Measurements from ENCODE around the gene MARCKSL1. TPM values are rescaled to one million over a fixed set of nuclear protein-coding genes. Genes with fewer than 3 reads are reported as not detected.

The MARCKSL1 gene
- total RNA-seq, 1 experiment from 2014 or later, result 457 TPM

DNA sequence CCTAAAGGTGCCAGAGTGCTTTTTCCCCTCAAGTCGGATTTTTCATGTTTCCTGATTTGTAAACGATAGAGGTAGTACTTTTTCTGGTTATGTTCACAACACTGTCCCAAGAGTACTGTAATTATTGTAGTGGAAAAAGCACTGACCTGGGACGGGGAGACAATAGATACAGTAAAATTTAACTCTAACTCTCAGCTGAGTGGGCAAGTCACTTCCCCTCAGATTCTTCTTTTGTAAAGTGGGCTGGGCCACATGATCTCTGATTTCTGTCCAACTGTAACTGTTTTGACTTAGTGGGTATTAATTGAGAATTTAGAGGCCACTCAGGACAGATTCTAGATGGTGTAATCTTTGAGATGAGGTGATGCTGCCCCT is 19.1 kb downstream of the MARCKSL1 start:
- WGBS (ENCODE audit: extremely low coverage, insufficient read length, low lambda C conversion rate), result no CpG with 5 or more reads among the region's 3 CpGs

More for the DNA sequence above, 19.1 kb downstream of the MARCKSL1 start:
- H2BK12ac ChIP-seq (ENCODE audit: insufficient read length, low read depth, low read length), result no peak overlapping the region
- H3K79me2 ChIP-seq (ENCODE audit: insufficient read depth, low read length), result peaks cover 2% of the 10 kb centered on the region; the same call in 1 of the 2 replicates
- H3K9ac ChIP-seq (ENCODE audit: extremely low read depth, insufficient read length, low read length), result no peak overlapping the region
- no peak overlapping the region for H3K4ac ChIP-seq (ENCODE audit: low read depth, low read length)
- H2BK15ac ChIP-seq (ENCODE audit: low read depth, low read length), result no peak overlapping the region
- H3K4me1 Mint-ChIP-seq, result peaks cover 0 to 4% of the 10 kb centered on the region in 2 experiments; a peak in 1 of 4 replicates
- no peak overlapping the region for H3K27ac ChIP-seq (ENCODE audit: insufficient read length, low read depth, low read length)
- no peak overlapping the region for H3T11ph ChIP-seq (ENCODE audit: low read length)
- H3K79me1 ChIP-seq (ENCODE audit: insufficient read depth, low read depth, low read length, poor library complexity, severe bottlenecking), result no peaks in the 10 kb centered on the region
- no peak overlapping the region for H3K18ac ChIP-seq (ENCODE audit: insufficient read length, low read depth, low read length)
- no peaks in the 10 kb centered on the region for H4K20me1 ChIP-seq (ENCODE audit: control insufficient read depth, insufficient read depth, insufficient read length)
- H3K9me3 Mint-ChIP-seq, result no peaks in the 10 kb centered on the region
- no peak overlapping the region for H2BK20ac ChIP-seq (ENCODE audit: low read depth, low read length, poor library complexity, severe bottlenecking)
- H3K4me3 Mint-ChIP-seq, result no peak overlapping the region
- H3K4me2 ChIP-seq (ENCODE audit: insufficient read depth, insufficient read length, low read length), result no peak overlapping the region
- no peak overlapping the region for H2AK5ac ChIP-seq (ENCODE audit: insufficient read length, low read length)
- no peak overlapping the region for H3K23ac ChIP-seq (ENCODE audit: insufficient read length, low read depth, low read length)
- no peaks in the 10 kb centered on the region for H3K9me3 ChIP-seq (ENCODE audit: control insufficient read depth, low read depth, low read length)
- H4K5ac ChIP-seq (ENCODE audit: insufficient read length, low read depth, low read length), result no peak overlapping the region
- no peak for DNase-seq
- H2BK5ac ChIP-seq (ENCODE audit: insufficient read length, low read length), result no peak overlapping the region
- peaks cover 8 to 38% (median 30%) of the 10 kb centered on the region in 3 experiments; a peak in 6 of 7 replicates for H3K36me3 Mint-ChIP-seq (ENCODE audit: insufficient read depth in 1 of 3, low read depth in 3 of 3)
- TF ChIP-seq, protein P1, sequence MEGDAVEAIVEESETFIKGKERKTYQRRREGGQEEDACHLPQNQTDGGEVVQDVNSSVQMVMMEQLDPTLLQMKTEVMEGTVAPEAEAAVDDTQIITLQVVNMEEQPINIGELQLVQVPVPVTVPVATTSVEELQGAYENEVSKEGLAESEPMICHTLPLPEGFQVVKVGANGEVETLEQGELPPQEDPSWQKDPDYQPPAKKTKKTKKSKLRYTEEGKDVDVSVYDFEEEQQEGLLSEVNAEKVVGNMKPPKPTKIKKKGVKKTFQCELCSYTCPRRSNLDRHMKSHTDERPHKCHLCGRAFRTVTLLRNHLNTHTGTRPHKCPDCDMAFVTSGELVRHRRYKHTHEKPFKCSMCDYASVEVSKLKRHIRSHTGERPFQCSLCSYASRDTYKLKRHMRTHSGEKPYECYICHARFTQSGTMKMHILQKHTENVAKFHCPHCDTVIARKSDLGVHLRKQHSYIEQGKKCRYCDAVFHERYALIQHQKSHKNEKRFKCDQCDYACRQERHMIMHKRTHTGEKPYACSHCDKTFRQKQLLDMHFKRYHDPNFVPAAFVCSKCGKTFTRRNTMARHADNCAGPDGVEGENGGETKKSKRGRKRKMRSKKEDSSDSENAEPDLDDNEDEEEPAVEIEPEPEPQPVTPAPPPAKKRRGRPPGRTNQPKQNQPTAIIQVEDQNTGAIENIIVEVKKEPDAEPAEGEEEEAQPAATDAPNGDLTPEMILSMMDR (conservative IDR thresholded peaks at IDR 0.05), result no peak
- H3K27ac Mint-ChIP-seq, result 0 out of 7 replicates have a peak overlapping the region, but pooled peaks of 1 of the 3 experiments have one; percentile 8
- no peak overlapping the region for H4K91ac ChIP-seq (ENCODE audit: insufficient read length, low read depth, low read length)
- H4K8ac ChIP-seq (replicated peaks; ENCODE audit: insufficient read length, low read depth, low read length), result no peak overlapping the region
- no peak overlapping the region for H2AFZ ChIP-seq (ENCODE audit: low read length)
- H3K4me1 ChIP-seq (ENCODE audit: insufficient read depth, low read length), result no peaks in the 10 kb centered on the region
- H3K23me2 ChIP-seq (ENCODE audit: insufficient read length, low read depth, low read length, poor library complexity, severe bottlenecking), result no peaks in the 10 kb centered on the region
- H3K14ac ChIP-seq (ENCODE audit: insufficient read depth, low read length), result no peak overlapping the region
- H3K27me3 ChIP-seq (ENCODE audit: insufficient read depth, low read length), result no peaks in the 10 kb centered on the region
- no peak overlapping the region for H2BK120ac ChIP-seq (ENCODE audit: low read depth, low read length, poor library complexity, severe bottlenecking)
- no peak overlapping the region for H3K56ac ChIP-seq (ENCODE audit: insufficient read length, low read depth, low read length)
- no peaks in the 10 kb centered on the region for H3K27me3 Mint-ChIP-seq (ENCODE audit: low read depth)

Data from H9 (cell line).